ENCODE results near the gene EFHC1. TPM values are rescaled to one million over a fixed set of nuclear protein-coding genes. Genes with fewer than 3 reads are reported as not detected.

The EFHC1 gene
- total and polyA plus RNA-seq, 4 donors: 3.3 to 11.3 (median 6.9) TPM

GRCh38 chr6:52403086-52403485, 17.1 kb upstream of the EFHC1 start:
- Histone ChIP-seq H3K27ac (ENCODE audit: low read depth in 1 of 2, low read length in 2 of 2) (no peak overlapping the region), H3K36me3 (ENCODE audit: control insufficient read depth in 4 of 4, insufficient read depth in 3 of 4, low read depth in 1 of 4, low read length in 3 of 4) (peaks cover 0 to 4% (median 0%) of the 10 kb centered on the region in 4 donors), H3K4me3 (ENCODE audit: low read depth in 1 of 3, low read length in 3 of 3) (no peak overlapping the region), H3K4me1 (ENCODE audit: control insufficient read depth in 4 of 4, insufficient read depth in 4 of 4, low read length in 3 of 4) (no peaks in the 10 kb centered on the region), H3K9me3 (ENCODE audit: control insufficient read depth in 4 of 4, low read length in 3 of 4) (no peaks in the 10 kb centered on the region), H3K27me3 (ENCODE audit: control insufficient read depth in 4 of 4, insufficient read depth in 4 of 4, low read length in 3 of 4) (no peaks in the 10 kb centered on the region), H3K9ac (ENCODE audit: low read depth in 1 of 2, low read length in 2 of 2) (no peak overlapping the region)
- whole genome bisulfite sequencing: 97% methylated on average over 26 of the region's 26 CpGs
- DNase-seq (ENCODE audit: low spot score): no peak
- TF ChIP-seq RXRA (IDR thresholded peaks at IDR 0.05): no peak
- no peak for TF ChIP-seq HNF4G (IDR thresholded peaks at IDR 0.05)
- no peak for TF ChIP-seq ATF3 (IDR thresholded peaks at IDR 0.05)
- TF ChIP-seq MAX (IDR thresholded peaks at IDR 0.05): no peak
- no peak for TF ChIP-seq ZBTB33 (IDR thresholded peaks at IDR 0.05)
- TF ChIP-seq HNF4A (conservative IDR thresholded peaks at IDR 0.05): no peak
- TF ChIP-seq NR2F2 (IDR thresholded peaks at IDR 0.05): no peak
- TF ChIP-seq FOXA1 (IDR thresholded peaks at IDR 0.05): no peak
- no peak for TF ChIP-seq YY1 (IDR thresholded peaks at IDR 0.05)
- TF ChIP-seq TAF1 (conservative IDR thresholded peaks at IDR 0.05): no peak
- no peak for TF ChIP-seq FOXA2 (IDR thresholded peaks at IDR 0.05)
- TF ChIP-seq GABPA (IDR thresholded peaks at IDR 0.05 in 1 of 2, conservative IDR thresholded peaks at IDR 0.05 in 1 of 2): no peak
- TF ChIP-seq RAD21 (IDR thresholded peaks at IDR 0.05): no peak
- no peak for TF ChIP-seq REST (IDR thresholded peaks at IDR 0.05)
- TF ChIP-seq EGR1 (IDR thresholded peaks at IDR 0.05; ENCODE audit: low read depth in 2 of 2): no peak
- no peak for TF ChIP-seq JUND (IDR thresholded peaks at IDR 0.05)

GRCh38 chr6:52403627-52404026, 16.5 kb upstream of the EFHC1 start:
- H3K27ac ChIP-seq (ENCODE audit: low read depth in 1 of 2, low read length in 2 of 2): no peak overlapping the region
- no peak overlapping the region for H3K4me3 ChIP-seq (ENCODE audit: low read depth in 1 of 3, low read length in 3 of 3)
- no peaks in the 10 kb centered on the region for H3K27me3 ChIP-seq (ENCODE audit: control insufficient read depth in 4 of 4, insufficient read depth in 4 of 4, low read length in 3 of 4)
- no peaks in the 10 kb centered on the region for H3K4me1 ChIP-seq (ENCODE audit: control insufficient read depth in 4 of 4, insufficient read depth in 4 of 4, low read length in 3 of 4)
- H3K9ac ChIP-seq (ENCODE audit: low read depth in 1 of 2, low read length in 2 of 2): no peak overlapping the region
- H3K36me3 ChIP-seq (ENCODE audit: control insufficient read depth in 4 of 4, insufficient read depth in 3 of 4, low read depth in 1 of 4, low read length in 3 of 4): peaks cover 0 to 4% (median 0%) of the 10 kb centered on the region in 4 donors
- peak; percentile 43 for DNase-seq (ENCODE audit: low spot score)
- 69% methylated on average over 9 of the region's 9 CpGs for WGBS
- no peaks in the 10 kb centered on the region for H3K9me3 ChIP-seq (ENCODE audit: control insufficient read depth in 4 of 4, low read length in 3 of 4)
- TF ChIP-seq SP1 (IDR thresholded peaks at IDR 0.05) (no peak), TAF1 (conservative IDR thresholded peaks at IDR 0.05) (no peak), MAX (IDR thresholded peaks at IDR 0.05) (no peak), ZBTB33 (IDR thresholded peaks at IDR 0.05) (no peak), HNF4A (conservative IDR thresholded peaks at IDR 0.05) (no peak), JUND (IDR thresholded peaks at IDR 0.05) (no peak), RAD21 (IDR thresholded peaks at IDR 0.05) (no peak), REST (IDR thresholded peaks at IDR 0.05) (no peak), FOXA1 (IDR thresholded peaks at IDR 0.05) (no peak), CTCF (IDR thresholded peaks at IDR 0.05; ENCODE audit: low read depth, low read length, missing input control) (no peak), ATF3 (IDR thresholded peaks at IDR 0.05) (no peak)
